Transverse colon (tissue), 4 donors: Measurements from ENCODE around the gene ZNF146. TPM values are rescaled to one million over a fixed set of nuclear protein-coding genes. Genes with fewer than 3 reads are reported as not detected.

Source experiments
- DNase-seq: peaks from one replicate; pipeline ENCODE4 v3.0.0-alpha.2; 2019
- H3K27ac ChIP-seq, 4 donors: fragments of 200-600 bp; sonication (generic); 2 replicates each; pipeline ENCODE4 v1.5.1; 2016 to 2018; ENCODE audit warnings: inconsistent platforms in 4 of 4
- H3K27me3 ChIP-seq: fragments of 200-600 bp; sonication (generic); 2 replicates; pipeline ENCODE4 v1.5.1; 2017; ENCODE audit warnings: inconsistent platforms
- H3K36me3 ChIP-seq, 4 donors: fragments of 200-600 bp; sonication (generic); 2 replicates each; pipeline ENCODE4 v1.5.1; 2017 to 2019; ENCODE audit warnings: inconsistent platforms in 4 of 4
- H3K4me1 ChIP-seq, 4 donors: fragments of 200-600 bp; sonication (generic); 2 replicates each; pipeline ENCODE4 v1.5.1; 2017 to 2020; ENCODE audit warnings: inconsistent platforms in 4 of 4
- H3K4me3 ChIP-seq, 4 donors: fragments of 200-600 bp; sonication (generic); 1 replicate in 1 of 4; 2 replicates in 3 of 4; pipeline versions ENCODE4 v1.5.1 to v1.6.1; 2017 to 2019; ENCODE audit warnings: inconsistent platforms in 4 of 4
- H3K9me3 ChIP-seq, 2 donors: fragments of 200-600 bp; sonication (generic); 2 replicates each; pipeline ENCODE4 v1.5.1; 2017 to 2019; ENCODE audit warnings: inconsistent platforms in 2 of 2
- CTCF ChIP-seq, 5 experiments: fragments of 200-600 bp in 3 of 5; fragments of 450-650 bp in 2 of 5; sonication (generic) in 3 of 5; IDR thresholded peaks; 1 replicate in 2 of 5; 2 replicates in 3 of 5; pipeline ENCODE4 v1.5.1; 2016 to 2017; ENCODE audit warnings: antibody characterized with exemption in 5 of 5, inconsistent platforms in 3 of 5, mild to moderate bottlenecking in 2 of 5, moderate library complexity in 1 of 5
- EP300 ChIP-seq: sonication (generic); formaldehyde crosslinking; IDR thresholded peaks from one replicate; pipeline ENCODE4 v1.6.1; 2017; ENCODE audit warnings: antibody characterized with exemption, low read depth
- POLR2A ChIP-seq: fragments of 450-650 bp; IDR thresholded peaks from one replicate; pipeline ENCODE4 v1.6.1; 2016; ENCODE audit warnings: antibody characterized with exemption, mild to moderate bottlenecking, moderate library complexity
- POLR2AphosphoS5 ChIP-seq, 3 donors: sonication (generic); formaldehyde crosslinking; IDR thresholded peaks; one replicate each; pipeline ENCODE4 v1.6.1; 2016; ENCODE audit warnings: antibody characterized with exemption in 3 of 3
- WGBS, 2 donors: methylation state at CpG; one replicate each; pipeline ENCODE4 v1.1.5; 2018; ENCODE audit warnings: low coverage in 1 of 2; 5-methylcytosine and 5-hydroxymethylcytosine counted together
- in situ Hi-C, 4 donors: fragments of 200-750 bp; cut with MboI; loops; one replicate each; pipeline versions ENCODE4 v1.15.0 to v1.15.1; 2017; ENCODE audit warnings: low sequenced_read_pairs in 3 of 4, low pct_ligation_motif_present in 1 of 4, low pct_unique_long_range_greater_than_20kb in 1 of 4
- intact Hi-C: fragments of 100-400 bp; cut with DNase I; formaldehyde crosslinking; loops from one replicate; pipeline ENCODE4 v1.15.1; 2023; ENCODE audit warnings: low total_unique reads
- total RNA-seq, 4 donors: library from RNA; depleted of rRNA; stranded (reverse); fragments of >200 nt; gene quantifications; one replicate each; pipeline ENCODE4 v1.1.0, GENCODE V29; 2016

The ZNF146 gene
- total RNA-seq, 4 donors from 2014 or later: 10.8 to 105 (median 52.2) TPM

GRCh38 chr19:36252047-36252446 is 37.1 kb downstream of the ZNF146 start:
- Histone ChIP-seq H3K4me3 (no peak overlapping the region), H3K36me3 (no peaks in the 10 kb centered on the region), H3K27ac (no peak overlapping the region), H3K9me3 (no peaks in the 10 kb centered on the region), H3K4me1 (peaks cover 0 to 4% (median 0%) of the 10 kb centered on the region in 4 donors), H3K27me3 (no peaks in the 10 kb centered on the region)
- DNase-seq: no peak
- TF ChIP-seq POLR2AphosphoS5 (IDR thresholded peaks at IDR 0.05) (no peak), CTCF (IDR thresholded peaks at IDR 0.05) (no peak), POLR2A (no peak), EP300 (no peak)
- in situ Hi-C loops: no loop called here
- 36 to 69% methylated on average over 1 of the region's 1 CpG for WGBS, 2 donors
- intact Hi-C loops: no loop called here

GRCh38 chr19:36254848-36255247 is 39.9 kb downstream of the ZNF146 start:
- Histone ChIP-seq H3K36me3 (no peaks in the 10 kb centered on the region), H3K4me1 (peaks cover 0 to 4% (median 0%) of the 10 kb centered on the region in 4 donors), H3K9me3 (no peaks in the 10 kb centered on the region), H3K27me3 (no peaks in the 10 kb centered on the region), H3K27ac (no peak overlapping the region), H3K4me3 (no peak overlapping the region)
- in situ Hi-C loops (no loop called here), intact Hi-C loops (no loop called here)
- 90 to 100% methylated on average over 2 to 11 of the region's 11 CpGs for WGBS, 2 donors
- no peak for DNase-seq
- no peak for TF ChIP-seq POLR2A

- peaks cover 0 to 4% (median 0%) of the 10 kb centered on the region in 4 donors for H3K4me1 ChIP-seq
- no peaks in the 10 kb centered on the region for H3K9me3 ChIP-seq
- no peaks in the 10 kb centered on the region for H3K27me3 ChIP-seq
- TF ChIP-seq EP300 (no peak), POLR2AphosphoS5 (IDR thresholded peaks at IDR 0.05) (no peak), CTCF (IDR thresholded peaks at IDR 0.05) (no peak)
- in situ Hi-C loops (no loop called here), intact Hi-C loops (no loop called here)
- H3K27ac ChIP-seq: no peak overlapping the region
- no peaks in the 10 kb centered on the region for H3K36me3 ChIP-seq
- 94% methylated on average over 28 of the region's 28 CpGs; no CpG with 5 or more reads in 1 of the 2 donors for WGBS, 2 donors
- DNase-seq: no peak
- H3K4me3 ChIP-seq: no peak overlapping the region
Observed at GRCh38 chr19:36255316-36255715, 40.4 kb downstream of the ZNF146 start.

GRCh38 chr19:36256064-36256463 is 41.2 kb downstream of the ZNF146 start:
- DNase-seq: no peak
- no peaks in the 10 kb centered on the region for H3K9me3 ChIP-seq
- no peak overlapping the region for H3K4me3 ChIP-seq
- intact Hi-C loops: no loop called here
- H3K4me1 ChIP-seq: peaks cover 0 to 4% (median 0%) of the 10 kb centered on the region in 4 donors
- no peaks in the 10 kb centered on the region for H3K27me3 ChIP-seq
- H3K36me3 ChIP-seq: no peaks in the 10 kb centered on the region
- 97% methylated on average over 15 of the region's 15 CpGs; no CpG with 5 or more reads in 1 of the 2 donors for WGBS, 2 donors
- in situ Hi-C loops: no loop called here
- H3K27ac ChIP-seq: no peak overlapping the region
- no peak for TF ChIP-seq CTCF (IDR thresholded peaks at IDR 0.05)
- no peak for TF ChIP-seq POLR2A
- TF ChIP-seq POLR2AphosphoS5 (IDR thresholded peaks at IDR 0.05): no peak
- no peak for TF ChIP-seq EP300
